NCI-H1105 treated with DMSO at 0.1 percent for 48 hours (cell line): ENCODE data around the gene CST4.
"Not testable (repeated sequence)": the region's sequence is repeated elsewhere in the genome, so short reads cannot be mapped to it uniquely, and the experiment has no call there.

Experiments used
- DNase-seq: peaks from one replicate; lab custom pipeline; 2025; lab: John Stamatoyannopoulos, UW

The CST4 gene, protein sequence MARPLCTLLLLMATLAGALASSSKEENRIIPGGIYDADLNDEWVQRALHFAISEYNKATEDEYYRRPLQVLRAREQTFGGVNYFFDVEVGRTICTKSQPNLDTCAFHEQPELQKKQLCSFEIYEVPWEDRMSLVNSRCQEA

DNA sequence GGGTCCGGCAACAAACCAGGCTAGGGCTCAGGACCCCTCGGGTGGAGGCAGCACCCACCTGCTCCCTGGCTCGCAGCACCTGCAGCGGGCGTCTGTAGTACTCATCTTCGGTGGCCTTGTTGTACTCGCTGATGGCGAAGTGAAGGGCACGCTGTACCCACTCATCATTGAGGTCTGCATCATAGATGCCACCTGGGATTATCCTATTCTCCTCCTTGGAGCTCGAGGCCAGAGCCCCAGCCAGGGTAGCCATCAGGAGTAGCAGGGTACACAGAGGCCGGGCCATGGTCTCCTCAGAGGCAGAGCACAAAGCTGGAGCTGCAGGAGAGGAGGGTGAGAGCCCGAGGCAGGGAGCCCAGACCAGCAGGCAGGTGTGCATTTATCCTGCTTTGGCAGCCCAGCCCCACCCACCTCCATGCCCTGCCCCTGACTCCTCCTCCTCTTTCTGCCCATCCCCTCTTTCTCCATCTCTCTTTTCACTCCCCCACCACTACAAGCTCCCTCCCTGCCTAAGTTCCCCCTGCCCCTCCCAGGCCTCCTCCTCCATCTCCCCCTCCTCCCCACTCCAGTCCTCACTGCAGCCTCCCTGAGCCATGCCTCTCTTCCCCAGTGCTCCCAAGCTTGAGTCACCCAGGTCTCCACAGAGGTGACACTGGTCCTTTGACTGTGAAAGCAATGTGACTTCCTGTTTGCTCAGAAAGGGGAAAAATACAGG, at the start of gene CST4:
Gene CST4 (minus strand): TSS at position 355 of the 715 bp plus-strand sequence. CDS start 69 bp downstream, at position 286.
- not testable (repeated sequence) for DNase-seq

DNA sequence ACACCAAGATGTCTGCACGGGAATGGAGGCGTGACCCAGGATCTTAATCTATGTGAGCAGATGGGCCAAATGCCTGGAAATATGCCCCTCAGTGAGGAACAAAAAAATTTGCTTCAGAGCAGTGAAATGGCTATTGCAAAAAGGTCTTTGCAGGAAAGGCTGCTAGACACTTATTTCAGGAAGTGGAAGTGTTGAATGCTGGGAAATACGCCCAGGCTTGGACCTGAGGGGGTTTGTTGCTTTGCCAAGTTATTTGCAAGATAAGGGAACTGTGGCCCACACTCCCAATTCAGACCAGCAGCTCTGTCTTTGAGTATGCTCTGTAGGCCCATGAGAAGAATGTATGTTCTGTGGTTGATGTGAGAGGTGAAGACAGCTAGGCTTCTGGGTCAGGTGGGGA, 46.6 kb upstream of the CST4 start:
- not testable (repeated sequence) for DNase-seq

DNA sequence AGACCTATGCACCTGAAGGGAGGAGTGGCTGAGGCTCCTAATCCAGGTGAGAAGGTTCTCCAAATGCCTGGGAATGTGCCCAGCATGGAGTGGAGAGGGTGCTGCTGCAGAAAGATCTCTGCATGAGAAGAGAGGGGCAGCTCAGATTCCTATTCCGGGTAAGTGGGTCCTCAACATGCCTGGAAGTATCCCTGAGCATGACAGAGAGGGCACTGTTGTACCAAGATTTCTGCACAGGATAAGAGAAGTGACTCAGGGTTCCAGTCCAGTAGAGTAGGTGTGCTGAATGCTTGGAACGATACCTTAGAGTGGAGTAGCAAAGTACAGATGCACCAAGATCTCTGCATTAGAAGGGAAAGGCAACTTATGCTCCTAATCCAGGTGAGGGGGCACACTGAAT, 46.1 kb upstream of the CST4 start:
- not testable (repeated sequence) for DNase-seq

DNA sequence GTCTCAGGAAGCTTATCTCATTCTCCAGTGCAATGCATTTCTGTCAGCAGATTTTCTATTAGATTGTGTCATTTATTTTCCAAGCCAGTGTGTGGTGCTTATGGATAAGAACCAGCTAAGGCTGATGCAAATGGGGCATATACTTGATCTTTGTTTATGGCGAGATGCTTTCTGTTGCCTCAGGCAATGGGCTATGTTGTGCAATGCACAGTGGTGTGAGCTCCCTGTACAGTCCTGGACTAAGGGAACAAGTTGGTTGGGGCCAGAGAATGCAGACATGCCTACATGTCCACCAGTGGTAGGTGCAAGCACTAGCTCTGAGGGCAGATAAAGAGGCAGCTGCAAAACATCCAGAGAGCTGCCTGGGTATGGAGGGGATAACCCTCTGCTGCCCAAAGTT, 45.6 kb upstream of the CST4 start:
- not testable (repeated sequence) for DNase-seq

DNA sequence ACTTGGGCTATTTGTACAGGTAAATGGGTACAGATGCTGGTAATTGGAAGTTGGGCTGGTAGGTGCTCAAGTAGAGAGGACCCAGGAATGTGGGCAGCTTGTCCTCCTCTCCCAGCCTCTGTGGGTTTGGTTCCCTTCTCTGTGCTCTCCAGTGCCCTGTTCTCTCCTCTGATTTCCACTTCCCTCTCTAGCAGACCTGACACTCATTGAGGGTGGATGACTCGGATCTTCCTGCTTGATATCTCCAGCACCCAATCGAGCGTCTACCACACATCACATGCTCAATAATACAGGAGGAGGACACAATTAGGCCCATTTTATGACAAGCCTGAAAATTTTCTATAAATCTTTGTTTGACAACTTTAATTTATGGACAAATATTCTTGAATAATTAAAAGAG, 38.2 kb upstream of the CST4 start:
- no peak for DNase-seq

DNA sequence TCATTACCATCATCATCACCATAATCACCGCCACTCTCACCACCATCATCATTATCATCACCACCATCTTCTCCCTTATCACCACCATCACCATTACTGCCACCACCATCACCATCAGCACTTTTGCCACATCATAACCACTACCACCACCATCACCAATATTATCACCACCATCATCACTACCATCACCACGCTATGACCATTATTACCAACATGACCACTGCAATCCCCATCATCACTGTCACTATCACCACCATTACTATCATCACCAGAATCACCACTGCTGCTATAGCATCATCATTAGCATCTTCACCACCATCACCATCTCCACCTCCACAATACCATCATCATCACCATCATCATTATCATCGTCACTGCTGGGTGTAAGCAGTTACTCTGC, 36.3 kb upstream of the CST4 start:
- no peak for DNase-seq

DNA sequence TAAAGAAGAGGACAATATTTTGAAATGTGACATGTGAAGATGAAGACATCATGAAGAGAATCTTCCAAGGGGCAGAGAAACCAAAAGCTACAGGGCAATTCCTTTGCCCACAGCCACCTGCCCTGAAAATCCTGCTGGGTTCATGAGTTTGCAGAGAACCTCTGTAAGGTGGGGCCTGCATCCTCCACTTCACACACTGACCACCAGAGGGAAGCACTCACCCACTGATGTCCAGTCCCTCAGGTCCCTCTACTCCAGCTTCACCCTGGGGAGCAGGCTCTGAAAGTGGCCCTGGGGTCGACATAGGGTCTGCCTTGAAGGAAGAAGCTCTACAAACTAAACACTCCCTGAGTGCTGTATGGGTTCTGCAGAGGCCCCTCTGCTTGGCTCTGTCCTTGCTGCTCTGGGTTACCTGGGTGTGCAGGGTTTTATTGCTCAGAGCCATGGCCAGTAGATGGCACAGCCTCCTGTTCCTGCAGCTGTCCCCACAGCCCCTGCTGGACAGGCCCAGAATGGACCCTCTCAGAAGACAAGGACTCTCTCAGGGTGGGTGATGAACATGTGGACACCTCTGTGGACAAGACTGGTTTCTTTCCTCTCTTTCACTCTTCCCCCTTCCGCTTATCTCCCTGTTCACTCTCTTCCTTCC, 34.9 kb upstream of the CST4 start:
- not testable (repeated sequence) for DNase-seq

DNA sequence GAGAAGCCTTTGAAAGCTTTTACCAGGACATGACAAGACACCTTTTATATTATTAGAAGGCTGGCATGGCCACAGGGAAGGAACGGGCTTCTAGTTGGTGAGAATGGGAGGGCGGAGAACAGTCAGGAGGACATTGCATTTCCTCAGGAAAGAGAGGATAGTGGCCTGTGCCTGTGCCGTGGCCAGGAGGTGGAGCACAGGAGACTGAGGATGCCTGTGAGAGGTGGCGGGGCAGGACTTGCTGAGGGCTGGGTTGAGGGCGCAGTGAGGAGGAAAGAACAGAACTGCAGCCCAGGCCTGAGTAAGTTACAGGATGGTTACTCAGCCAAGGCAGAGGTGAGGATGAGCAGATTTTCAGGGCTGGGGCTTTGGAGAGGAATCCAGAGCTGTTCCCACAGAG, 34.0 kb upstream of the CST4 start:
- DNase-seq = not testable (repeated sequence)

DNA sequence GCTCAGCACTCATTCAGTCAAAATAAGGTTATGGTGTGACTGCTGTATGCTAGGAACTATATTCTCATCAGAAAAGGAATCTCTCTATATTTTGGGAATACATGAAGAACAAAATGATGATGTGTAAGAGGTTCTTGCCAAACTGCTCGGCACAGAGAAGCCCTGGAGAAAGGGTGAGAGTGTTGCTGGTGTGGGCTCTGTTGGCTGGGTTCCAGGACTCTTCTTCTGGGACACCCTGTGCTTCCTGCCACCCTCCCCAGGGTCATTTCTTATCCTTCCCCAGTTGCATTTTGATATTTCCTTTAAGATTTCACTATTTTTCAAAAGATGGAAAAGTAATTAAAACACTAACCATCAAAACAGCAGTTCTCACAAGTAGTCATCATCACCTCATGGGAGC, 33.1 kb upstream of the CST4 start:
- no peak for DNase-seq

DNA sequence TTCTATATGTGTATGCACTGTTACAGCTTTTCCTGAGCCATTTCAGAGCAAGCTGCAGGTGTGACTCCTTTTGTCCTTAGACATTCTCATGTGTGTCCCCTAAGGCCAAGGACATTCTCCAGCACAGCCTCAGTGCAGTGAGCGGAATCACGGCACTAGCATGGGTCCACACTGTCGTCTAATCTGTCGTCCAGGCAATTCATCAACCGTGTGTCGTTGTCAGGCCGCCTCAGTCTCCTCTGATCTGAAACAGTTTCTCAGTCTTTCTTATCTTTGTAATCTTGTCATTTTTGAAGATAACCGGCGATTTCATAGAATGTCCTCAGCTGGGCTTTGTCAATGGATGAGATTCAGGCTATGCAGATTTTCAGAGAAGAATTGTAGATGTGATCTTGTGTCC, 30.5 kb upstream of the CST4 start:
- DNase-seq = not testable (repeated sequence)

DNA sequence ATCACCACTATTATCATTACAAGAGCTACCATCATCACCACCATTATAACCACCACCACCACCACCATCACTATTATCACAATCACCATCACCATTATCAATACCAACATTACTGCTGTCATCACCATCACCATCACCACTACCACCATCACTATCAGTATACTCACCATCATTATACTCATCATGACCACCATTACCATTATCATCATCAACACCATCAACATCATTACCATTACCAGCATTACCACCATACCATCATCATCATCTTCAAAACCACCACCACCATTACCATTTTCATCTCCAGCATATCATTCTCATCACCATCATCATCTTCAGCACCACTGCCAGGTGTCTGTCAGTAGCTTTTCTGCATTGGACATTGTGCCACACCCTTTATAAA, 22.9 kb upstream of the CST4 start:
- DNase-seq = not testable (repeated sequence)

DNA sequence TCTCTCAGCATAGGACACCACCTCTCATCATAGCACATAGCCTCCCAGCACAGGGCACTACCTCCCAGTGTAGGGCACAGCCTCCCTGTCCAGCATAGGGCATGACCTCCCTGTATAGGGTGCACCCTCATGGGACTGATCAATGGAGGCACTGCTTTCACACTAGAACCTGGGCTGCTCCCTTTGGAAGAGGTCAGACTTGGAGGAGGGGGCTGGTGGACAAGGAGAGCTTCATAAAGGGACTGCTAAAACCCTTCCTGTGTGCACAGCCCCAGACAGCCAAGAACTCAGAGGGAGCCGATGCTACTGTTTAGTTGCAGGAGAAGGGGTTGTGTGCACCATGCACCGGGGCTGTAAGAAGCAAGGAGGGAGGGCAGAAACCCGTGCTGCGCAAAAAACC, 21.9 kb upstream of the CST4 start:
- no peak for DNase-seq

DNA sequence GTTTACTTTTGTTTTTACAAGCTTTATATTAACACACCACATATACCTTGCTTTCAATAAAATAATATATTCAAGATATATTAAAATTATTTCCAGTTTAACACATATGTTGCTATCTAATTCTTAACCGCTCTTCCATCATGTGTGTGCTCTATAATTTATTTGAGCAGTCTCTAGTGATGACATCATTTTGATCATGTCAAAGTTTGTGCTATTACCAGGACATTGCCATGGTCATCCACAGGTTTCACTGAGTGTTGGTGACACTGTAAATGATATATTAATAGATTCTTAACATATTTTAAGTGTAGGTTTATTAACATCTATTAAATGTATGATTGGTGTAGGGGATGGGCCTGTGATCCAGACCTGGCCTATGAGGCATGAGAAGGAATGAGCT, 17.1 kb upstream of the CST4 start:
- no peak for DNase-seq

DNA sequence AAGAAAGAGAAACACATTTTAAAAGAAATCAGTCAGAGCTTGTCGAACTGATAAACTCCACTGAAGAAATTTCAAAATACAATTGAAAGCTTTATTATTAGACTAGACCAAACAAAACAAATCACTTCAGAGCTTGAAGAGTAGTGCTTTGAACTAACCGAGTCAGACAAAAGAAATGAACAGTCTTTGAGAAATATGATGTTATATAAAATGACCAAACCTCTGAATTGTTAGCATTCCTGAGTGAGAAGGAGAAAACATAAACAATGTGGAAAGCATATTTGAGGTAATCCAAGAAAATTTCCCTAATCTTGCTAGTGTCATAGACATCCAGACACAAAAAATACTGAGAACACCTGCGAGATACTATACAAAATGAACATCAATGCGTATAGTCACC, 13.2 kb upstream of the CST4 start:
- DNase-seq = no peak

DNA sequence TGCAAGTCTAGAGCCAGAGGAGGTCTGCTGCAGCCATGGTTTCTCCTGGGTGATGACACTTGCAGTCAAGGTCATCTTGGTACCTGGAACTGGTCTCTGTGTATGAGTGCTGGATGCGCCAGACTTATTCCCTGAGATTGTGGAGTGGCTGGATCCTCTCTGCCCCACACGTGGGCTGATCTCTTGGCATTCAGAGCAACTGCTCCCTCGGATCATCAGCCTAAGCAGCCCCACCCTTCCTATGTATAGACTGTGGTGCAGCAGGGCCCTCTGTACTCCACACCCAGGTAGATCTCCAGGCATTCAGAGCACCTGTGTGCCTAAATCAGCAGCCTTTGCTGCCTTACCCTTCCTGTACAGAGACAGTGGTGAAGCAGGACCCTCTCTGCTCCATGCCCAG, 12.1 kb upstream of the CST4 start:
- DNase-seq = no peak

DNA sequence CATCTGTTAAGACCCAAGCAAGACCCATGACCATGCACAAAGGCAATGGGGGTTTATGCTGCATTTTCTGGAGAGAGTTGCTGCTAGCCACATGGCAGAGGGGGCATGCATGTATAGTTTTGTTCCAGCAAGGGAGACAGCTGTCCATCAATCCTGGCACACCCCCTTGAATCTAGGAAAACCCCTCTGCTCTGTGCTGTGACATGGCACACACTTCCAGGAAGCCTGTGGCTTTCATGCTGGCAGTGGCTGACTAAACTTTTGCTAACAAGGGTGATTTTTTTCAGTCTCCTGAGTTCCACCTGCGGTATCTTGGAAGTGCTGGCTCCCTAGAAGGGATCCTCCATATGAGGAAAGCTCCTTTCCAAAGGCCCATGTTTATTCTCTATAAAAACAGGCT, 9.1 kb upstream of the CST4 start:
- no peak for DNase-seq

DNA sequence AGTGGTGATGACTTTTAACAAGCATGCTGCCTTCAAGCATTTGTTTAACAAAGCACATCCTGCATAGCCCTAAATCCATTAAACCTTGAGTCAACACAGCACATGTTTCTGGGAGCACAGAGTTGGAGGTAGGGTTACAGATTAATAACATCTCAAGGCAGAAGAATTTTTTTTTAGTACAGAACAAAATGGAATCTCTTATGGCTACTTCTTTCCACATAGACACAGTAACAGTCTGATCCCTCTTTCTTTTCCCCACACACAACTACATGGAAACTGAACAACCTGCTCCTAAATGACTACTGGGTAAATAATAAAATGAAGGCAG, 6.2 kb upstream of the CST4 start:
- not testable (repeated sequence) for DNase-seq

DNA sequence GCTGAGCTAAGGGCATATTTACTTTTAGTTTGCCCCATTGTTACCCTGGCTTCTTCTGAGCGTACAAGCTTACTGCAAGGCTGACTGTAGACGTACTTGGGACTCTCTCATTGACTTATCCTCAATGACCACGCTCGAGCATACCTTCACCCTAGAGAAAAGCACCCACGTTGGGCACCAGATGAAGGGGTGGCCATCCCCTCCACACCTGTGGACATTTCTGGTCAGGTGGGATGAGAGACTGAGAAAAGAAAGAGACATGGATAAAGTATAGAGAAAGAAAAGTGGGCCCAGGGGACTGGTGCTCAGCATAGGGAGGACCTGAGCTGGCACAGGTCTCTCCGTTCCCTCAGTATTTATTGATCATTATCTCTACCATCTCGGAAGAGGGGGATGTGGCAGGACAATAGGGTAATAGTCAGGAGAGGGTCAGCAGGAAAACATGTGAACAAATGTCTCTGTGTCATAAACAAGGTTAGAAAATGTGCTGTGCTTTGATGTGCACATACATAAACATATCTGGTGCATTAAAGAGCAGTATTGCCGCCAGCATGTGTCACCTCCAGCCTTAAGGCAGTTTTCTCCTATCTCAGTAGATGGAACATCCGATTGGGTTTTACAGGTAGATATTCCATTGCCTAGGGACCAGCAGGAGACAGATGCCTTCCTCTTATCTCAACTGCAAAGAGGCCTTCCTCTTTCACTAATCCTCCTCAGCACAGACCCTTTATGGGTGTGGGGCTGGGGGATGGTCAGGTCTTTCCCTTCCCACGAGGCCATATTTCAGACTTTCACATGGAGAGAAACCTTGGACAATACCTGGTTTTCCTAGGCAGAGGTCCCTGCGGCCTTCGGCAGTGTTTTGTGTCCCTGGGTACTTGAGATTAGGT, 5.6 kb upstream of the CST4 start:
- DNase-seq = not testable (repeated sequence)

DNA sequence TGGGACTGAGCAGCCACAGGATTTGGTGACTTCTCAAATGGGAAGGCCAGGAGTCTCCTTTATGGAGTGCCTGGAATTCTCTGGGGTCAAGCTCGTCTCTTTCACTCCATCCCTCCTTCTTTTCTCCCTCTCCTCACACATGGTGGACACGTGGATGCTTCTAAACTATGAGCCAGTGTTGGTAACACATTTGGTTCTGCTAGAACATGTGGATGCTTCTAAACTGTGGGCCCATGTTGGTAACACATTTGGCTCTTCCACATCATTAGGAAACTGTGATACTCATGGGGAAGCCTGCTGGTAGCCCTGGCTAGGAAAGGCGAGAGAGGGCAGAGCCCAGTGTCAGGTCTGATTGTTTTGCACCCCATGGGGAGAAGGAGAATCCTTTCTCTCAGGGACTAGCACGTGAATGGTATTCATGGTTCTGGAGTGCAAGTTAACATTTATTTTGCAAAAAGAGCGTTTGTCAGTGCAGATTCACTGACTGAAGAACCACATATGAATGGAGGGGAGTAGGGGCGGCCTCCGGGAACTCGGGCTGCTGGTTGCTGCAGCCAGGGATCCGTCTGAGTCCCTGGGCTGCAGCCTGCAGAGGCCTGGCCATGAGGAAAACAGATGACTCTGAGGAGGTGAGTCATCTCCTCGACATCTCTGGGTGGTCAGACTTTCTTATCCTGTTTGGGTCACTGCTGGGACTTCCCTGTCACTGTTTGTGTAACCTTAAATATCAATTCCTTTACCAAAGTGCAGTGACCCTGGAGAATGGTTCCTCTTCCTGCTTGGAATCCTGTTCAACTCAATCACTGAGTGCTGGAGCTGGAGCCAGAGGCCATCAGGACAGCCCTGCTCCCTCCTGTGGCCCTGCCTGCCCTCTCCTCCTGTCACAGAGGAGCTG, 4.1 kb upstream of the CST4 start:
- not testable (repeated sequence) for DNase-seq

DNA sequence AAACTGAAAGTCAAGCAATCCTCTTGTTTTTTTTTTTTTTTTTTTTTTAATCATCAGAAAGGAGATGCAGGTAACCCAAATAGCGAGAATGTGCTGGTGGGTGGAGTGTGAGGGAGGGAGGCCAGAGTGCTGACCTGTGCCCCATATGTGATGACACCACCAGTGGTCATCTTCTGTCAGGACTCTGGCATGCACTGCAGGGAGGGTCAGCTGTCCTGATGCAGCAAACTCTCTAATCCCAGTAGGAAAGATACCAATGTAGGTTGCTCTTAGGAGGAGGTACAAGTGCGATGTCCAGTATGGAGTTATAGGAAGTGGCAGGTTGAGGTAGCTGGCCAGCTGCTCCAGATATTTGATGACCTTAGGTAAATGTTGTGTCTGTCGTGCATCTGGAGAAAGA, 2.8 kb upstream of the CST4 start:
- no peak for DNase-seq

DNA sequence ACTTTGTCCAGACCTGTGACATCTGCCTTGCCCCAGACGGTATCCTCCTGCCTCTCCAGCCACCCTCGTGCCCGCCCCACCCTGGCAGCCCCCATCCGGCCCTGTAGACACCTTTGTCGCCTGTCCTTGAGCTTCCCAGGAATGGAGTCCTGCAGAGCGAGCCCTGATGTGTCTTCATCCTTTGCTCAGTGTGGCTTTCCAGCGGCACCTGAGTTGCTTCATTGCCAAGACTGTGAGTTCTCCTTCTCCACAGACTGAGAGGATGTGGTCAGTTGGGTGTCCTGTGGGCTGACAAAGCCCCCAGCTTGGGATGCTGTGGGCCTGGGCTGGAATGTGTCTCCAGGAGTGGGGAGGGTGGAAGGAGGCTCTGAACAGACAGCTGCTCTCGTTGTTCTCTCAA, 1.7 kb upstream of the CST4 start:
- DNase-seq = no peak

DNA sequence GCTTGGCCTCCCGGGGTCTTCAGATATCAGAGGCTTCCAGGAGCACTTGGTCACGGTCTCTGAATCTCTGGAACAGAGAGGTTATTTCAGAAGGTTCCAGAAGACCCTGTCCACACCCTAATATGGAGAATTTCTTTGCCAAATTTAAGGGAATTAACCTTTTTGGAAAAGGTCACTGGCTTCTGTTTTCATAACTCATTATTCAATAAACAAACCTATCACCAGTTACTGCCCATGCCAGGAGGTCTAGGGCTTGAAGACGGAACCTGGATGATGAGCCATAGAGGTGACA, 507 bp upstream of the CST4 start:
- DNase-seq = no peak
